GM23248 (cell line): ENCODE results near the gene UBE2C. TPM values are rescaled to one million over a fixed set of nuclear protein-coding genes. Genes with fewer than 3 reads are reported as not detected.

Experiments used
- DNase-seq: peaks from one replicate; pipeline ENCODE4 v3.0.0-alpha.2; 2015
- H2AFZ ChIP-seq: fragments of 200-600 bp; sonication (generic); 2 replicates; pipeline ENCODE4 v1.6.1; 2016; ENCODE audit warnings: antibody characterized with exemption
- H3F3A ChIP-seq: fragments of 200-600 bp; sonication (generic); 2 replicates; pipeline ENCODE4 v1.6.1; 2016; ENCODE audit warnings: mild to moderate bottlenecking, antibody characterized with exemption, mixed run types; ENCODE audit not compliant: insufficient read depth
- H3K27ac ChIP-seq: fragments of 200-600 bp; sonication (generic); 2 replicates; pipeline ENCODE4 v1.5.1; 2016; ENCODE audit warnings: mild to moderate bottlenecking
- H3K27me3 ChIP-seq: fragments of 200-600 bp; sonication (generic); replicated peaks from 2 replicates; pipeline ENCODE4 v1.6.1; 2016; ENCODE audit warnings: mild to moderate bottlenecking; ENCODE audit not compliant: insufficient read depth
- H3K36me3 ChIP-seq: fragments of 200-600 bp; sonication (generic); 2 replicates; pipeline ENCODE4 v1.6.1; 2016; ENCODE audit warnings: low read depth, mild to moderate bottlenecking
- H3K4me1 ChIP-seq: fragments of 200-600 bp; sonication (generic); 2 replicates; pipeline ENCODE4 v1.6.1; 2016; ENCODE audit warnings: mild to moderate bottlenecking; ENCODE audit not compliant: insufficient read depth
- H3K4me2 ChIP-seq: fragments of 200-600 bp; sonication (generic); one replicate; pipeline ENCODE4 v1.6.1; 2016; ENCODE audit warnings: mild to moderate bottlenecking; ENCODE audit not compliant: unreplicated experiment
- H3K4me3 ChIP-seq: fragments of 200-600 bp; sonication (generic); 2 replicates; pipeline ENCODE4 v1.5.1; 2016; ENCODE audit warnings: mild to moderate bottlenecking
- H3K79me2 ChIP-seq: fragments of 200-600 bp; sonication (generic); 2 replicates; pipeline ENCODE4 v1.6.1; 2016; ENCODE audit warnings: mild to moderate bottlenecking; ENCODE audit not compliant: insufficient read depth
- H3K9ac ChIP-seq: fragments of 200-600 bp; sonication (generic); 2 replicates; pipeline ENCODE4 v1.6.1; 2016; ENCODE audit warnings: mild to moderate bottlenecking
- H3K9me2 ChIP-seq: fragments of 200-600 bp; sonication (generic); 2 replicates; pipeline ENCODE4 v1.6.1; 2016; ENCODE audit warnings: mixed run types, mild to moderate bottlenecking, moderate library complexity; ENCODE audit not compliant: insufficient read depth
- H3K9me3 ChIP-seq: fragments of 200-600 bp; sonication (generic); one replicate; pipeline ENCODE4 v1.6.1; 2017; ENCODE audit warnings: low read depth
- H4K20me1 ChIP-seq: fragments of 200-600 bp; sonication (generic); 2 replicates; pipeline ENCODE4 v1.6.0; 2016; ENCODE audit not compliant: insufficient read depth
- EZH2 ChIP-seq: fragments of 200-600 bp; sonication (generic); IDR thresholded peaks from 2 replicates; pipeline ENCODE4 v1.6.1; 2018; ENCODE audit warnings: antibody characterized with exemption, mild to moderate bottlenecking; ENCODE audit not compliant: insufficient read depth, poor library complexity, severe bottlenecking
- EZH2phosphoT487 ChIP-seq: fragments of 200-600 bp; sonication (generic); IDR thresholded peaks from 2 replicates; pipeline ENCODE4 v1.6.1; 2018; ENCODE audit warnings: antibody characterized with exemption, moderate library complexity, mild to moderate bottlenecking, low read depth; ENCODE audit not compliant: insufficient read depth
- WGBS, 2 experiments: methylation state at CpG; one replicate each; pipeline ENCODE4 v1.1.6; 2015 to 2017; ENCODE audit warnings: low lambda C conversion rate in 2 of 2, low coverage in 1 of 2; ENCODE audit errors: missing lambda C conversion rate in 2 of 2; 5-methylcytosine and 5-hydroxymethylcytosine counted together
- in situ Hi-C: fragments of 300-500 bp; cut with MboI; formaldehyde crosslinking; loops from 2 replicates; pipeline ENCODE4 v1.15.0; 2020
- polyA plus RNA-seq: library from polyadenylated mRNA; unstranded; fragments of >200 nt; fragmentation: Nextera tagmentation; extraction: Ambion mirVana; gene quantifications from 2 replicates; pipeline ENCODE4 v1.2.1, GENCODE V29; 2016
- total RNA-seq: library from RNA; depleted of rRNA; stranded (reverse); fragments of >200 nt; shearing (Covaris generic); gene quantifications from 2 replicates; pipeline ENCODE4 v1.2.3, GENCODE V29; 2014

UBE2C gene
- total and polyA plus RNA-seq, 2 experiments from 2014 or later: 33.8 to 69.2 TPM

DNA sequence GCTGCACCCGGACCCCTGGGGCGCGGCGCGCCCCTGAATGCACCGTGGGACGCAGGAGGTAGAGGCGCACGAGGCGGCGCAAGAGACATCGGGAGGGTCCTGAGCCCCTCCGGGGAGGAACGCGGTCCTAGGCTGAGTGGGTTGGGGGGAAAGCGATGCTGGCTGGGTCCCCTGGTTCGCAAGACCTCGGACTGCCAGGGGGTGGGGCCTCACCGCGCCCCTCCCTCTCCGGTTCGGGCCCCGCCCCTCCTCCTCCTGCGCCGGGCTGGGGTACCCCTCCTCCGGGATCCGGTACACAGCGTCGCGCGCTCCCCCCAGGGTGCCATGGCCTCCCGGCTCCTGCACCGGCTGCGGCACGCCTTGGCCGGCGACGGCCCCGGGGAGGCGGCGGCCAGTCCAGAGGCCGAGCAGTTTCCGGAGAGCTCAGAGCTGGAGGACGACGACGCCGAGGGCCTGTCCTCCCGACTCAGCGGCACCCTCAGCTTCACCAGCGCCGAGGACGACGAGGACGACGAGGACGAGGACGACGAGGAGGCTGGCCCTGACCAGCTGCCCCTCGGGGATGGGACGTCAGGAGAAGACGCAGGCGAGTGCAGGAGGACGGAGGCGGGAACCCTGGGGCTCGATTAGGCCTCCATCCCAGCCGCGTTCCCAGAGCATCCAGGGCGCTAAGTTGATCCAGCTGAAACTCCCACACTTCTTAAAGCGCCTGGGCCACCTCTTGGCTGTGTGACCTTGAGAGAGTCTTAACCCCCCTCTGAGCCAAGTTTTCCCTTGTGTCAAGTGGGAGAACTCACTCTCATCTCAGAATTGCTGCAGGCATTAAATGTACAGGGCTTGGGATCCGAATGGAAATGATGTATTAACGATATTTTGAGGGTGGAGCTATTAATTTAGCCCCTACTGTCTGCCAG, 21.7 kb downstream of the UBE2C start:
- peaks cover 32% of the 10 kb centered on the region for H3K4me1 ChIP-seq
- no peak for TF ChIP-seq EZH2
- no peak for TF ChIP-seq EZH2phosphoT487
- peak overlapping the region; percentile 96 for H3K4me2 ChIP-seq
- WGBS, 2 experiments: 0 to 1% methylated on average over 49 to 61 of the region's 71 CpGs
- no peaks in the 10 kb centered on the region for H3K27me3 ChIP-seq
- peaks cover 37% of the 10 kb centered on the region; the same call in 1 of the 2 replicates for H3F3A ChIP-seq
- no peaks in the 10 kb centered on the region for H4K20me1 ChIP-seq
- H3K9ac ChIP-seq: peak overlapping the region; percentile 95
- peak overlapping the region; percentile 97 for H3K27ac ChIP-seq
- H3K79me2 ChIP-seq: peaks cover 43% of the 10 kb centered on the region
- H3K9me2 ChIP-seq: no peaks in the 10 kb centered on the region
- H3K36me3 ChIP-seq: peaks cover 9% of the 10 kb centered on the region; the same call in 1 of the 2 replicates
- DNase-seq: peak; percentile 80
- in situ Hi-C loops: no loop called here
- peak overlapping the region; percentile 92 for H3K4me3 ChIP-seq
- peak overlapping the region; percentile 86 for H2AFZ ChIP-seq
- no peaks in the 10 kb centered on the region for H3K9me3 ChIP-seq

- WGBS, 2 experiments: 20 to 21% methylated on average over 14 of the region's 14 CpGs
- peak; percentile 21 for DNase-seq
- Histone ChIP-seq H3K36me3 (peaks cover 9% of the 10 kb centered on the region; the same call in 1 of the 2 replicates), H3K9me3 (no peaks in the 10 kb centered on the region), H3F3A (peaks cover 37% of the 10 kb centered on the region; the same call in 1 of the 2 replicates), H3K79me2 (peaks cover 49% of the 10 kb centered on the region), H3K9me2 (no peaks in the 10 kb centered on the region), H3K4me1 (peaks cover 32% of the 10 kb centered on the region), H4K20me1 (no peaks in the 10 kb centered on the region), H3K4me3 (peak overlapping the region; percentile 92), H3K27ac (peak overlapping the region; percentile 97), H3K27me3 (no peaks in the 10 kb centered on the region), H2AFZ (no peak overlapping the region), H3K4me2 (peak overlapping the region; percentile 96), H3K9ac (peak overlapping the region; percentile 95)
- in situ Hi-C loops: no loop called here
- no peak for TF ChIP-seq EZH2phosphoT487
Observed at GRCh38 chr20:45834797-45835161, 22.3 kb downstream of the UBE2C start.

- DNase-seq: peak; percentile 69
- Histone ChIP-seq H3K4me3 (peak overlapping the region; percentile 92), H3K9me2 (no peaks in the 10 kb centered on the region), H3K27me3 (no peaks in the 10 kb centered on the region), H3K36me3 (peaks cover 9% of the 10 kb centered on the region; the same call in 1 of the 2 replicates), H3K79me2 (peaks cover 55% of the 10 kb centered on the region), H3F3A (peaks cover 37% of the 10 kb centered on the region; the same call in 1 of the 2 replicates), H3K27ac (peak overlapping the region; percentile 97), H4K20me1 (no peaks in the 10 kb centered on the region), H3K4me2 (peak overlapping the region; percentile 96), H3K9me3 (no peaks in the 10 kb centered on the region), H2AFZ (peak overlapping the region; percentile 6; the same call in 1 of the 2 replicates), H3K9ac (peak overlapping the region; percentile 95), H3K4me1 (peaks cover 32% of the 10 kb centered on the region)
- no peak for TF ChIP-seq EZH2
- TF ChIP-seq EZH2phosphoT487: no peak
- in situ Hi-C loops: no loop called here
- 2 to 5% methylated on average over 3 of the region's 3 CpGs for WGBS, 2 experiments
Observed at GRCh38 chr20:45835329-45835765, 22.9 kb downstream of the UBE2C start.

GRCh38 chr20:45835825-45836224, 23.4 kb downstream of the UBE2C start:
- Histone ChIP-seq H3K27ac (peak overlapping the region; percentile 97), H3K4me2 (peak overlapping the region; percentile 96), H3K4me3 (peak overlapping the region; percentile 92)

More at GRCh38 chr20:45835825-45836224, 23.4 kb downstream of the UBE2C start:
- DNase-seq: peak; percentile 95
- TF ChIP-seq EZH2phosphoT487 (no peak), EZH2 (no peak)
- peaks cover 56% of the 10 kb centered on the region for H3K79me2 ChIP-seq
- peaks cover 9% of the 10 kb centered on the region; the same call in 1 of the 2 replicates for H3K36me3 ChIP-seq
- no peaks in the 10 kb centered on the region for H3K9me3 ChIP-seq
- H2AFZ ChIP-seq: peak overlapping the region; percentile 6; the same call in 1 of the 2 replicates
- no peaks in the 10 kb centered on the region for H4K20me1 ChIP-seq
- WGBS, 2 experiments: 2 to 3% methylated on average over 5 of the region's 5 CpGs
- peaks cover 37% of the 10 kb centered on the region; the same call in 1 of the 2 replicates for H3F3A ChIP-seq
- peak overlapping the region; percentile 95 for H3K9ac ChIP-seq
- peaks cover 32% of the 10 kb centered on the region for H3K4me1 ChIP-seq
- no peaks in the 10 kb centered on the region for H3K27me3 ChIP-seq
- in situ Hi-C loops: no loop called here
- H3K9me2 ChIP-seq: no peaks in the 10 kb centered on the region
